Activated CD4-positive, alpha-beta T cell treated with anti-CD3 and anti-CD28 coated beads for 4 hours (primary cell): ENCODE measurements around the gene ALG14.
A peak's percentile ranks its signal among the peaks of the same experiment; 100 is the strongest.

Source experiments
- DNase-seq, 2 donors: peaks; one replicate each; pipeline ENCODE4 v3.0.0-alpha.2; 2020

ALG14 gene

DNA sequence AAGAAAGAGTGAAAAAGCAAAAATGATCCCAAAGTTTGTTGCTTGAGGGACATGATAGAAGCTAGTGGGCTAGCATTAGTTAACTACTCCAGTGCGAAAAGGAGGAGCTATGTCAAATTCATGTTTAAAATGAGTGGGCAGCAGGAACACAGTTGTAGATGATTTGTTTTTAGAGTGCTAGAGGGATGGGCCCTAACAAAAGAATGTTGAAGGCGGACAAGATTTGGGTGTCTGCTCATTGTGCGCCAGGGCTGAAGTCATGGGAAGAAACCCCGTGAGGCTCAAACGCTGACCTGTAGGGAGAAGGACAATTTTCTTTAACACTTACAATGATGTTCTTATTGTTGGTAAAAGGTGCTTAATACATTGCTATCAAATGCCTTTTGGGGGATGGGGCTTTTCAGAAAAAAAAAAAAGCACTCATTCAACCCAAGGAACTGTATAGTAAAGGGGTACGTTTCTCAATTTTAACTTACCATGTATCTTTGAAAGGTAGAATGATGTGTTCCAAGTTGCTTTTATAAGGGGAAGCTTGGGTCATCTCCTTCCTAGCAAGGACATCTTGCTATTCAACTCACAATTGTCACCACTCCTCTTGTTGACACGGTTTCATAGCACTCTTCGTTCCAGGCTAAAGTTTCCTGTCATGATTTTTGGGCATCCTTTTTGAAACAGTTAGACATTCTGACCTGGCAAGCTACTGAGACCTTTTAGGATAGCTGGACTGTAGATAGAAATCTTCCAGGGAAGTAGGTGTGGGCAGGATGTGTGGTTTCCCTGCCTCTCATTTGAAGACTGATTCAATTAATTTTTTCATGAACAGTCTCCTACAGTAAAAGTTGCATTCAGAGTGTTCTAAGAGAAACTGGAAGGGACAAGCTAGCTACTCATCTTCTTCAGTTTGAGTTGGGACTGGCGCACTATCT, 92.8 kb downstream of the ALG14 start:
- no peak for DNase-seq

DNA sequence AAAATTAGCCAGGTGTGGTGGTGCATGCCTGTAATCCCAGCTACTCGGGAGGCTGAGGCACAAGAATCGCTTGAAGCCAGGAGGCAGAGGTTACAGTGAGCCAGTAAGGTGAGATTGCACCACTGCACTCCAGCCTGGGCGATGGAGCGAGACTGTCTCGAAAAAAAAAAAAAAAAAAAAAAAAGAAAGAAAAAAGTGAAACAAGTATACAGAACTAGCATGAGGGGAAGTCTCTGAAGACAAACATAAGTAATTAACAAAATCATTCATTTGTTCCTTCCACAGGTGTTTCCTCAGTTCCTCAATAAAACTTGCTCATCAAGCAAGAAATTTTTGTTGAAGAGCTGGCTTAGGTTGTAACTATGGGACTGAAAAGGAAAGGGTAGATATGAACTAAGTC, 93.6 kb downstream of the ALG14 start:
- no peak for DNase-seq

DNA sequence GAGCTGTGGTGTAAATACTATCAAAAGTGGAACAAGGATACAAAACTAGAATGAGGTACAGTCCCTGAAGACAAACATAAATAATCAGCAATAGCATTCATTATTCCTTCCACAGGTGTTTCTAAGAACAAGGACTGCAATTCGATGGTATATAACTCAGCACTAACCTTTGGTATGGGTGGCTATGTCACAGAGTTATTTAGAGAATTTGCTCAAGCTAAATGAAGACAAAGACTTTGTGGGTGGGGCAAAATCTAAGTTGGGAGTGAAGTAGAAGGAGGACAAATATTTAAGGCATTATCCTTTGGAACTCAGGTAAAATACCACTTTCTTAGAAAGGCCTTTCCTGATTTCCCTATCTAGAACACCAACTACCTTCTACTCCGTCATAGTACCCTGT, 94.3 kb downstream of the ALG14 start:
- DNase-seq: no peak

DNA sequence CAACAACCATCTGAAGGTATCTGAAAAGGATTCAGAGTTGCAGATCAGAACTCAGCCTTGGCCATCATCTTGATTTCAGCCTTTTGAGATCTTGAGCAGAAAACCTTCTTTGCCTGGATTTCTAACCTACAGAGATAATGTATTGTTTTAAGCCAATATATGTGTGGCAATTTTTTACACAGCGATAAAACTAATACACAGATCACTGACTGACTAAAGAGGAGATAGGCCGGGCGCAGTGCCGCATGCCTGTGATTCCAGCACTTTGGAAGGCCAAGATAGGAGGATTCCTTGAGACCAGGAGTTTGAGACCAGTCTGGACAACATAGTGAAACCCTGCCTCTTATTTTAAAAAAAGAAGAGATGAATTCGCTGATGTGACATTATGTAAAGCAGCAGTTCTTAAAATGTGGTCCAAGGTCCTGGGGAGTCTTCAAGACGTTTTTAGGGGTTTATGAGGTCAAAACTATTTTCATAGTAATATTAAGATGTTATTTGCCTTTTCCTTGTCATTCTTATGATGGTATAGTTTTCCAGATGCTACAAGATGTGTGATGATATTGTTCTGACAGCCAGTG, 95.7 kb downstream of the ALG14 start:
- no peak for DNase-seq

DNA sequence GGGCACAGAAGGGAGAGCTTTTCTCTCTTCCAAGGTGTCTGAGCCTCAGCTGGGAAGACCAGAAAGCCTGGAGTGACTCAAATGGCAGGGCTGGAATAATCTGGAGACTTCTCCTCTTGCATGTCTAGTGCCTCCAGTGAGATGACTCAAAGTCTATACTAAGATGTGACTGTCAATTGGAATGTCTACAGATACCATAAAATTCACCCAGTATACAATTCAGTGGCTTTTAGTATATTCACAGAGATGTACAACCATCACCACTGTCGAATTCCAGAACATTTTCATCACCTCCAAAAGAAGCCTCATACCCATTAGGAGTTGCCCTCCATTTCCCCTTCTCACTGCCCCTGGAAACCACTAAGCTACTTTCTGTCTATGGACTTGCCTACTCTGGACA, 97.9 kb downstream of the ALG14 start:
- DNase-seq: no peak

DNA sequence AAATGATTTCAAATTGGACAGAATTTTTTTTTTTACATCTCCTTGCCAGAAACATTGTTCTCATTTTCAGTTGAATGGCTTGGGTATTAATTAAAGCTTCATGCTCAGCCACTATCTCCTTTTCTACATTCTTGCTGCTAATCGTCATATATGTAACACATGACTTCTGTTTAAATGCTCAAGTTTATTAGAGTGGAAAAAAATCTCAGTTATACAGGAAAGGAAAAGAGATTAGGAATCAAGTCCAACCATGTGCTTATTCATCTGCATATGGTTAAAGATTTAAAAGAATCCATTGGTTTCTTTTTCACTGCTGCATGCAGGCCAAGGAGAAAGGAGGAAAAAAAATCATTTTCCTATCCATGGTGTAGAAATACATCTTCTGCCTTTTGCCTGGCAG, 98.5 kb downstream of the ALG14 start:
- DNase-seq: no peak

DNA sequence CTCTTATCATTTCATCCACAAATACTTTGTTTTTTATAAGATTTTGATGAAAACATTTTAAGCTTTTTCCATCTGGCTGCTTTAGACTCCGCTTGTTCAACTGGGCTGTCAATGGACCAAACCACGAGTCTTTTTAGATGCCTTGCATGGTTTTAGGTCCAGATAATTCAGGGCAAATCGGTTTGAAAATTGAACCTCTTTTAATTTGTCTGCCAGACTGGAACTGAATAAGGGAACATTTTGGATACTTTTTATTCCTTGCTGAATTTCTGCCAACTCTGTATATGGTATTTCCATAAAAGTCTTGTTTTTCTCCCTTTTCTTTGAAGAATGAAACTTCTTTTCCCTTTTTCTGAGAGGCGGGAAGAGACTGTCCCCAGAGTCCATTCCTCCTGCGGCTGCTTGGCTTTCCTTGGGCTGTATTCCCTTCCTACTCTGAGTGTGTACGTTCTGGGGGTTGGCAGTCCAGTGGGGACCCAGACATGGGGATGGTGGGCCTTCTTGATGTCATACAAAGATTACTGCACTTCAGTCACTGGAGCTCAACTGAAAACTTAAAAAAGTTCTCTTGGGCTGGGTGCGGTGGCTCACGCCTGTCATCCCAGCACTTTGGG, 99.3 kb downstream of the ALG14 start:
- DNase-seq: no peak

DNA sequence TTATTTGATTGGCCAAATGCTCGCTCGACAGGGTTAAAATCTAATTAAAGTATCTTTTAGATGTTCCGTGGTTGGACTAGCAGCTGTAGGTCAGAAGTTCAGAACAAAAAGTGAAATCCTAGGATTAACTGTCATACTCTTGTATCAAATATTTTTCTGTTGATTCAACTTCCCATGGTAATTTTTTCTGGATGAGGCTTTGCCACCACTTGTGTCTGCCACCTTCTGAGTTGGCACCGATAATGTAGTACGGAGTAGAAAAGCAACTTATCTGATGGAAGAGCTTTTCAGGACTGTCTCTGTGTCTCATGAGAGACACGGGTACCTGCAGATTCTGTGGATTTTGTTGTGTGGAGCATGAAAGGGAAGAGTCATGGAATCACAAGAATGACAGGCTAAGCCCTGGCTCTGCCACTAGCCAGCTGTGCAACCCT, 101.2 kb downstream of the ALG14 start:
- DNase-seq: no peak

DNA sequence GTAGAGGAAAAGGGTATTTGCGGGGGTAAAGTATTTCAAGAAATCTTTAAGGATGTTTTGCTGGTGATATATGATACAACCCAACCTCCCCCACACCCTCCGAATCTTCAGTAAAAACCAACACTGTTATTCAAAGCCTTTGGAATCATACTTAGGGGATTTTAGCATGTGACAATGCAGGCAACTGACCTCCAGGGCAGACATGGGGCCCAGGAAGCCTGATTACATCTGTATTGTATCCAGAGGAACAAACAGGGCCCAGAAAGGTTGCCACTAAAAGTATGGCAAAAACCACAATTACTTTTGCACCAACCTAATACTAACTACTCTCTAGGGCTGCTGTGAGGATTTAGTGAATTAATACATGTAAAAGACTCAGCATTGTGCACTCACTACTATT, 102.0 kb downstream of the ALG14 start:
- DNase-seq: no peak

DNA sequence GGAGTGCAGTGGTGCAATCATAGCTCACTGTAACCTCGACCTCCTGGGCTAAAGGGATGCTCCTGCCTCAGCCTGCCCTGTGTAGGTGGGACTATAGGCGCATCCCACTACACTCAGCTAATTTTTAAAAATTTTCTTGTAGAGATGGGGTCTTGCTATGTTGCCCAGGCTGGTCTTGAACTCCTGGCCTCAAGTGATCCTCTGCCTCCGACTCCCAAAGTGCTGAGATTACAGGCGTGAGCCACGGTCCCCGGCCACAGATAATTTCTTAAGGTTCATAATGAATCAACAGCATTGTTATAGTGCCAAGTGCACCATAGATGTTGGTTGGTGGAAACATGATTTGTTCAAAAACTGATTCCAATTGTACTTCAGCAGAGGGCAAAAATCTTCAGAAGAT, 103.6 kb downstream of the ALG14 start:
- DNase-seq: no peak

DNA sequence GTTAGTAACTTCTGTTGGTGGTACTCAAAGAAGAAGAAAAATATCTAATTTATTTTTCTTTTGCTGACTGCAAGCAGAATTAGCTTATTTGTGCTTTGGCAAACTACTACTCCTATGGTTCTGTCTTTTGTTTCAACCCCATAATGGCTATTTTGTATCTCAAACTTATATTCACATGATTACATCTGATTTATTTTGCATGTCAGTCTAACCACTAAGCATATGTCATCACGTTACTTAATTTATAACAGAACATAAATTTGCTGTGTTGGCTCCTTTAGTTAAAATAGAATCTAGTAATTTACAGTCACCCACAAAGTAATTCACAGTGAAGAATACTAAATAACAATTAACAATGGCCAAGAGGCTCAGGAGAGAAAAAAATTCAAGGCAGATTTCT, 106.7 kb downstream of the ALG14 start:
- DNase-seq: no peak

DNA sequence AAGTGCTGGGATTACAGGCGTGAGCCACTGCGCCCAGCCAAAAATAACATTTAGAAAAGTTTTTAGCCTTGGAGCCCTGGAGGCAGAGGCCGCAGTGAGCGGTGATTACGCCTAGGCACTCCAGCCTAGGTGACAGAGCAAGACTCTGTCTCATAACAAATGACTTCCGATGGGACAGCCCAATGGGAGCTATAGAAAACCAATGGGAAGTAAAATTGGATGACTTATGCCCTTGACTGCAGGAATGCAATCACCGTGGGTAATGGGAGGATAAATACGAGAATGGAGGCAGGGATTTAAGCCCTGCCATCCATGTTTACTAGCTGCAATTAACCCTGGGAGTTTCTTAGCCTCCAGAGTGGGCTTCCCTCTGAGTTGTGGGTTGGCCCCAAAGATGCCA, 108.9 kb downstream of the ALG14 start:
- DNase-seq: no peak

DNA sequence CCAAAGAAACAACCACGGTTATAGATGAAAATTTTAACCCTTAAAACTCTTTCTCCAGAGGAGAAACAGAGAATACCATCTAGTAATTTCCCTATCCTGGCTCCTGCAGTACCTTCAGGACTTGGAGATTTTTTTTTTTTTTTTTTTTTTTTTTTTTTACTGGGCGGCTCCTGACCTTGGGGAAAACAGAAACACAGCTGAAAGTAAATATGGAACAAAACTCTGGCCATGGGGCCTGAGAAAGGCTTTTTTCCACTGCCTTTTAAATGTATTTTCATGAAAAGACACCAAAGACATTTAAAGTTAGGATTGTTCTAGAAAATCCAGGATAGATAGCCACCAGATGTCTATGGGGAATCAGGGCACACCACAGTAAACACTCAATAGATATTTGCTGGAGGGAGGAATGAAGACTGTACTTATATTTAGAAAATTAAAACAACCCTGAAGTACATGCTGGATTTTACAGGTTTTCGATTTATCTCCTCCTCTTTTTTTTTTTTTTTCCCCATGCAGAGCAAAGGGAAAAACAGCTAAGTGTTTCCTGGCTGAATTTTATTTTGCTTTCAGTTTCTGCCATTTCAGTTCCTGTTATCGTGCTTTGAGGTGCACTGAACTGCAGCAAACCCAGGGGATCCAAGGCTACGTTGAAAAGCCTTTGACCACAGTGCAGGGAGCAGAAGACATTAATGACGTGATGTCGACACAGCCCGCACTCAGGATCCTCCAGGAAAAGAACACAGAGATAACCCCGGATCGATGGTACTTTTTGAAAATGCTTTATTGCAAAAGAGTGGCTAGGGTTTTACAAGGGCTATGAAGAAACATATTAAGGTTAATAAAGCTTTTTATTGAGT, 110.1 kb downstream of the ALG14 start:
- DNase-seq: peak; percentile 1 to 11

DNA sequence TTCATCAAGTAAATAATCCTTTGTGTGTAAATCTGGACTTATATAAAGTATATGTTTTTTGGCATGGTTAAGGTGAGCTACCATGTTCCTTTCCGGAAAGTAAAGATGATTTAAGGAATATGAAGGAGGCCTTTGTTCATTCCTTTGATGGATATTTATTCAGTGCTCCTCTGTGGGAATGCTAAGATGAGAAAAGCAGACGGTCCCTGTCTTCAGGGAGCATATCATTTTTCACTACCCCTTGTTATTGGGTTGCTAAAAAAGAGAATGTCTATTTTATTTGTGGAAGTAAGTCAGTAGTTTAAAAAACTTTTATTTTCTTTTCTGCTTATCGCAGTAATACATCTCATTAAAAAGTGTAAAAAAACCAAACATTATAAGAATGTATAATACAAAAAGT, 110.8 kb downstream of the ALG14 start:
- DNase-seq: no peak

DNA sequence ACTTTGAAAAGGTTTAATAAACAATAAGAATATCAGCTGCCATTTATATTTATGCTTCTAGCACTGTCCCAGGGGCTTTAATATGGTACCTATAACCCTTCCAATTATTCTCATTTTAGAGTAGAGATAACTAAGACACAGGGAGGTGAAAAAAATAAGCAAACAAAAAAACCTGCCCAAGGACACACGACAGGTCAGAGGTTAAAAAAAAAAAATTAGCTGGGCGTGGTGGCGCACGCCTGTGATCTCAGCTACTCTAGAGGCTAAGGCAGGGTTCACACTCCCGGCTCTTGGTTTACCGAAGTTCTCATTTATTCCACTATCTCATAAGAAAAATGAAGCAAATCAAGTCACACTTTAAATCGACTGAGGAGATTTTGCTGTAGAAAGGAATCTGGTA, 111.2 kb downstream of the ALG14 start:
- DNase-seq: no peak

DNA sequence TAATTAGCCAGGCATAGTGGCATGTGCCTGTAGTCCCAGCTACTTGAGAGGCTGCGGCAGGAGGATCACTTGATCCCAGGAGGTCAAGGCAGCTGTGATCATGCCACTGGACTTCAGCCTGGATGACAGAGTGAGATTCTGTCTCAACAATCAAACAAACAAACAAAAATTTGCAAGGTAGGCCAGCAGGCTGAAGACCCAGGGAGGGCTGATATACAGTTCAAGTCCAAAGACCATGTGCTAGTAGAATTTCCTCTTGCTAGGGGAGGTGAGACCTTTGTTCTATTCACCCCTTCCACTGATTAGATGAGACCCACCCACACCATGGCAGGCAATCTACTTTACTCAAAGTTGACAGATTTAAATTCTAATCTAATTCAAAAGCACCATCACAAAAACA, 114.7 kb downstream of the ALG14 start:
- DNase-seq: no peak

DNA sequence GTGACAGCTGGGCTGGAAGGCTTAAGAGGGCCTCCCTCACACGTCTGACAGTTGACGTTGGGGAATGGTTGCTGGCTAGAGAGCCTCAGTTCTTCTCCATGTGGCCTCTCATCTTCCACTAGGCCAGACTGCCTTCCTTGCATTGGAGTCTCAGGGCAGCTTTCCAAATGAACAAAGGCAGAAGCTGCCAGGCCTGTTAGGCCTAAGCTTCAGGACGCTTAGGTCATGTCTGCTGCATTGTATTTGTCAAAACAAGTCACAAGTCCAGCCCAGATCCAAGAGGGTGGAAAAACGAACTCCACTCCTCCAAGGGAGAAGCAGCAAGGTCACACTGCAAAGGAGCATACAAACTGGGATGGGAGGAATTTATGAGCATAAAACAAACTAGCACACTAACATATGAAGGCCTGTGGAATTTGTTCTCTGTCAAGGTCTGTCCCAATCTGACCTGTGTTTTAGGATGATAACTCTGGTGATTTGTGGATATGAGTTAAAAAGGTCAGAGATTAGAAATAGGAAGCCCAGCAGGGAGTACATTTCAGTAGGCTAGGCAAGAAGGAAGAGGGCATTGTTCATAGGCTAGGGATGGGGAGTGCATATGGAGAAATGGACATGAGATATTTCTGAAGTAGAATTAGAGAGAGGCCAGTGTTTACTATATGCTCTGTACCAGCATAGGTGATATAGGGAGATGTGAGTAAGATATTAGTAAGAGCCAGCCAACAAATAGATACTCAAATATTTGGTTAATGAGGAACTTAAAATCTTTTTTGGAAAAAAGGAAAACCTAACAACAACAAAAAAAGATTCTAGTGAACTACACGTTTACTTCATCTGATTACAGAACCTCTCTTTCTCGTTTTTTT, 116.8 kb downstream of the ALG14 start:
- DNase-seq: no peak

DNA sequence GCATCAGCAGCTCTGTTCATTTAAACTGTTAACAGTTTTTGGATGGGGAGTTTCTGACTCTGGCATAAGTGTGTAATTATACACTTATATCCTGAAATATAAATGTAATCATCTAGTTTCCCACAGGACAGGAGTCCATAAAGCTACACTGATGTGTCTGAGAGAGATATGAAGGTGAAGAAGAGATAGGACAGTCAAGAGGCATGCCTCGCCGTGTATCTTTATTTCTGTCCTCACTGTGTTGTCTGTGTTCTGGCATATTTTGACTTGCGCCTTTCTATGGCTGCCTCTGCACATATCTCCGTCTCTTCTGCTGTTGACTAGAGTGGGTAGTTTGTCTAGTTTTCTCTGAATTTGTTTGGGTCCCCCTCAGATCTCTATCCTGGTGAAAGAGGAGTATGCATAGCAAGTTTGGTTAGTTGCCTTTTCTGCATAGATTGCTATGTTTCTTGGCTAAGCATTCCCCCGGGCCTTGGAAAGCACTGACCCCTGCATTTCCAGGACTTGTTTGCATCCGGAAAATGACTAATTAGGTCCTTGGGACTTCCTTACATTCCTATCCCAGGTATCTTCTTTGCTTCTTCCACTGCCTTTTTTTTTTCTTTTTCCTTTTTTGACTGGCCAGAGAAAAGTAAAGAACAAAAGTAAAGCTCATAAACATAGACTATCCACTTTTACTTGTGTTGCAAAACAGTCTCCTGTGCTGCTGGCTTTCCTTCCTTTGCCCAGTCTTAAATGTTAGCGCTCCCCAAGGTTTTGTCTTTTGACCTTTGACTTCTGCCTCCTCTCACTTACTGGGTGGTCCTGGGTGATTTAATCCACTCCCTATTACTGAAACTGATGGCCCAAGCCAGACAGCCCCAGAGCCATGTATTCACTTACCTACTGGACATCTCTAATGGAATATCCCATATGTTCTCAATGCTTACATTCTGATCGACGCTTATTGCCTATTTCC, 118.2 kb downstream of the ALG14 start:
- no peak for DNase-seq

DNA sequence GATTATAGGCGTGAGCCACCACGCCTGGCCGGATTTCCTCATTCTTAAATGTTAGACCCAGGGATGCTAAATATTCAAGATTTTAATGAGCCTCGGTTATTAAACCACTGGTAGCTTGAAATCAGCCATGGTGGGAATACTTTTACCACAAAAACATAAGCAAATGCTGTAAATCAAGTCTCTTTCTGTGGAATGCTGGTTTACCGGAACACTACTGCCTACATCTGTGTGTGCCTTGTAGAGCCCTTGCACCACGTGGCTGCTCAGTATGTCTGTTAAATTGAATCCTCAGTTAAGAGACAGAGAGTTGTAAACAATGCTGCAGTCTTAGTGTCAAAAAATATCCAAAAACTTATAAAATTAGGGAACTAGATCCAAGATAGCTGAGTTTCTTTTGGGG, 119.0 kb downstream of the ALG14 start:
- DNase-seq: no peak

DNA sequence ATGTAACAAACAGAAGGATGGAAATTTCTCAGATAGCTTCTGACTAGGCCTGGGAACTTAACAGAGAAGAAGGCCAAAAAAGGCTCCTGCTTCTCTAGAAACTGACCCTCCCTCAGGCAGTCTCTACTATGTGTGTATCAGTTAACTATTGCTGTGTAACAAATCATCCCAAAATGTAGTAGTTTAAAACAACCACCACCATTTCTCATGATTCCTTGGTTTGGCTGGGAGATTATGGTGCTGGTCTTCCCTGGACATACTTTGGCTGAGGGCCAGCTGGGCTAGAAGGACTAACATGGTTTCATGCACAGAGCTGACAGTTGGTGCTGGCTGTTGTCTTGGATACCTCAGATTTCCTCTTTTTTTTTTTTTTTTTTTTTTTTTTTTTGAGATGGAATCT, 119.6 kb downstream of the ALG14 start:
- DNase-seq: no peak

DNA sequence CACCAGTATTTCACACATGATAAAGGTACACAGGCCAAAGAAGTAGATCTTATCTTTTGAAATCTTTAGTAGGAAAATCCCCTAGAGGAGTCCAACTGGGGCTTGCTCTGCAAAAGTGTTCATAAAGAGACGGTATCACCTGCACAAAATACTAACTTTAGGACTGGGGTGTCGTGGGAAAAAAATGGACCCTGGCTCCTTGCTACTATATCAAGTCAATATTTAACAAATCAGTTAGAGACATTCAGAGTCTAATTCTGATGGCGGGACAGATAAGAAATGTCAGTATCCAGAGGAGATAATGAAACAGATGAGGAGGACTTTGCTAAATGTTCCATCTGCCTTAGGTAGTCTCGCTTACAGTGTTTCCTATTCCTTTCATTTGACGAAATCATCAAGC, 120.2 kb downstream of the ALG14 start:
- DNase-seq: no peak
